Endothelial cell of umbilical vein (primary cell): ENCODE measurements around the gene SIRPA.

Source experiments
- POLR2A ChIP-seq: IDR thresholded peaks from 2 replicates; pipeline ENCODE4 v1.6.1; 2012; ENCODE audit warnings: low read depth, mild to moderate bottlenecking, control low read depth, low read length
- TF ChIP-seq, protein P1 (sequence below), 2 donors: IDR thresholded peaks; 1 replicate in 1 of 2; 2 replicates in 1 of 2; pipeline ENCODE4 v1.5.1; 2011; ENCODE audit warnings: low read length in 2 of 2, mild to moderate bottlenecking in 2 of 2, moderate library complexity in 2 of 2, control low read depth in 1 of 2, inconsistent platforms in 1 of 2, low read depth in 1 of 2; ENCODE audit not compliant: insufficient read depth in 1 of 2; ENCODE audit errors: extremely low read depth in 1 of 2

GRCh38 chr20:1894471-1894950, 696 bp upstream of the SIRPA start:
- TF ChIP-seq, protein P1, sequence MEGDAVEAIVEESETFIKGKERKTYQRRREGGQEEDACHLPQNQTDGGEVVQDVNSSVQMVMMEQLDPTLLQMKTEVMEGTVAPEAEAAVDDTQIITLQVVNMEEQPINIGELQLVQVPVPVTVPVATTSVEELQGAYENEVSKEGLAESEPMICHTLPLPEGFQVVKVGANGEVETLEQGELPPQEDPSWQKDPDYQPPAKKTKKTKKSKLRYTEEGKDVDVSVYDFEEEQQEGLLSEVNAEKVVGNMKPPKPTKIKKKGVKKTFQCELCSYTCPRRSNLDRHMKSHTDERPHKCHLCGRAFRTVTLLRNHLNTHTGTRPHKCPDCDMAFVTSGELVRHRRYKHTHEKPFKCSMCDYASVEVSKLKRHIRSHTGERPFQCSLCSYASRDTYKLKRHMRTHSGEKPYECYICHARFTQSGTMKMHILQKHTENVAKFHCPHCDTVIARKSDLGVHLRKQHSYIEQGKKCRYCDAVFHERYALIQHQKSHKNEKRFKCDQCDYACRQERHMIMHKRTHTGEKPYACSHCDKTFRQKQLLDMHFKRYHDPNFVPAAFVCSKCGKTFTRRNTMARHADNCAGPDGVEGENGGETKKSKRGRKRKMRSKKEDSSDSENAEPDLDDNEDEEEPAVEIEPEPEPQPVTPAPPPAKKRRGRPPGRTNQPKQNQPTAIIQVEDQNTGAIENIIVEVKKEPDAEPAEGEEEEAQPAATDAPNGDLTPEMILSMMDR (IDR thresholded peaks at IDR 0.05; ENCODE audit: extremely low read depth in 1 of 2, insufficient read depth in 1 of 2, low read depth in 1 of 2, low read length in 2 of 2) = no peak
- TF ChIP-seq POLR2A = peak; percentile 45
